ENCODE measurements around the gene PBX1.

GRCh38 chr1:164648636-164649035, 89.7 kb downstream of the PBX1 start:
- TF ChIP-seq POLR2A (IDR thresholded peaks at IDR 0.05): no peak
- TF ChIP-seq CTCF (IDR thresholded peaks at IDR 0.05): no peak
